ENCODE results near the gene HINT2.

HINT2 gene

DNA sequence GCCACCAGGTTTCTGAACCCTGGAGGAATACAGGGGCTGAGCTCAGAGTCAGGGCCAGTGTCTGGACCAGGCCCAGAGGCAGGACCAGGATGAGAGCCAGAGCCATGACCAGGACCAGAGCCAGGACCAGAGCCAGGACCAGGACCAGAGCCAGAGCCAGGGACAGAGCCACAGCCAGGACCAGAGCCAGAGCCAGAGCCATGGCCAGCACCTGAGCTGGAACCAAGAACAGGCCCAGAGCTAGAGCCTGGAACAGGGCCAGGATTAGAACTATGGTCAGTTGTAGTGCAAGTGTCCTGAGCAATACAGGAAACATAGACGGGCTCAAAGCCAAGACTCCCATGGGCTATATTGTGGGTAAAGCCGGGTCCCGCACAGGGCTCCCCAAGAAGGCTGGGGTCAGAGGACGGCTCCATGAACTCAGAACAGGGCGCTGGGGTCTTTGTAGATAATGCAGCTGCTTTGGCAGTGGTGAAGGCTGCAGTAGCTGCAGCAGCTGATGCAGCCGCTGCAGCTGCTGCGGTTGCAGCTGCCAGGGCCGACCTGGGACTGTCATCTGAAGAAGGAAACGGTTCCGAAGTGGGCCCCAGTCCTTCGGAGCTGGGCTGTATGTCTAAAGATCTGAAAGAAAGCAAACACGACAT is 3.3 kb downstream of the HINT2 start:
- DNase-seq: no peak

DNA sequence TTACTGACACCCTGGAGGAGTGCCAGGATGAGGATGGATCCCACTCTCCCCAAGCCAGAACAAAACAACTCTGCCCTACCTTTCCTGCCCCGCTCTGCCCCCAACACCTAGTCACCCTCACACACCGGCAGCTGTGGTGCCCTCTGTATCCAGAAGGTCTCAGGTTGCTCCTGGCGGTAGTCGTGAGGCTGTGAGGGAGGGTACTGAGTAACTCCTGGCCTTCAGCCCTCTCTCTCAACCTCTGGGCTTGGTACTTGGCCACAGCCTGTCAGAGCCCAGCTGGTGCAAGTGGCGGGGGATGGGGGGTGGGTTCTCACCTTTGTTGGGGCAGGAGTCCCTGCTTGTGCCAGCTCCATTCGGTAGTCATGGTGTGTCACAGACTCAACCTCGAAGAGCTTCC is 4.7 kb downstream of the HINT2 start:
- no peak for DNase-seq

DNA sequence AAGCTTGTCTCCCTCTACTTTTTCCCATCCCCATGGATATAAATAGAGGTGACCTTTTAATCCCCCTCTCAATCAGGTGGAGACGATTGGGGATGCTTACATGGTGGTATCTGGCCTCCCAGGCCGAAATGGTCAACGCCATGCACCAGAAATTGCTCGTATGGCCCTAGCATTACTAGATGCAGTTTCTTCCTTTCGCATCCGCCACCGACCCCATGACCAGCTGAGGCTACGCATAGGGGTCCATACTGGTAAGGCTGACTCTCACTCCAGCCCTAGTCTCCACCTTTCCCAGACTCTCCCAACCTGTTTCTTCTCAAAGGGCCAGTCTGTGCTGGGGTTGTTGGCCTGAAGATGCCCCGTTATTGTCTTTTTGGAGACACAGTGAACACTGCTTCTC is 6.4 kb downstream of the HINT2 start:
- DNase-seq: no peak

GRCh38 chr9:35806101-35806500 is 8.7 kb downstream of the HINT2 start:
- no peak for DNase-seq

- DNase-seq: no peak
Measured at GRCh38 chr9:35801328-35802128, 13.3 kb downstream of the HINT2 start.

DNA sequence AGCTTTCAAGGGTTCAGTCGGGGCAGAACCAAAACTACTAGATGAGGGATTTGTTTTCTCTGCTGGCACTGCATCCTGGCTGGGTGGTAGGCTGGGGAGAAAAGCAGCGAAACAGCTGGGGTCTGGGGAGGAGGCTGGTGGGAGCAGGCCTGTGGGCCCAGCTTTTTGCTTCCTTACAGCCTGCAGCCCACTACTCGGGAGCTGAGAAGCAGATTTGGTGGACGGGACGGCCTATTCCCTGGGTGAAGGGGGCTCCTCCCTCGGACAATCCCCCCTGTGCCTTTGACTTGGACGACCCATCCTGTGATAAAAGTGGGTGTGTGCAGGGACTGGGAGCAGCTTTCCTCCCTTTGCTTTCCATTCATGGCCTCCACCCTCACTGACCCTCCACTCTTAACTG is 14.3 kb downstream of the HINT2 start:
- no peak for DNase-seq

DNA sequence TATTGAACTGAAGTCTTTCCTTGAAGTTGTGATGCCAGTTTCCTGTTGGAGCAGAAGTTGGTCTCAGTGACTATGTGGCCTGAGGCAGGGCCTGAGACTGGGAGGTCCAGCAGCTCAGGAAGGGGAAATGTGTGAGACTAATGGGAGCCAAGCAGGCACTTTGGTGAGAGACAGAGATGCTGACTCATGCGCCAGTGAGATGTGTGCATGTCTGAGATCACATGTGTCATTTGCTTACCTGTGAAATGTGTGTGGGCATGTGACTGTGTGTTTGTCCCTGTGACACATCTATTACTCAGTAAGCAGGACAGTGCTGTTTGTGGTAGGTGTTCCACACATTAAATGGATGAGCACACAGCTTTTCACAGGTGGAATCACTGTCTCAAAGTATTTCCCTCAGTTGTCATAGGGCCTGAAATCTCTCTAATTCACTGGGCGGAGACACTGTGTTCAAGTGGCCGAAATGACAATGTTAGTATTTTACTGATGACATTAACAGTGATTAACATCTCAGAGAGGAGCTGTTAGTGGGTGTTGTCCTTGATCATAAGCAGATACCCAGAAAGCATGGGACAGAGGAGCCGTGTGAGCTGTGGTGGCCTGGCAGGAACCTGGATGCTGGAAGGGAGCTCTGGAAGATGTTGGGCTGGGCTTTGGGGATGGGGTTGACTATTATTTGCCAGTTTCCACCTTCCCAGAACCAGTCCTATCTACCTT is 16.0 kb downstream of the HINT2 start:
- DNase-seq: no peak

DNA sequence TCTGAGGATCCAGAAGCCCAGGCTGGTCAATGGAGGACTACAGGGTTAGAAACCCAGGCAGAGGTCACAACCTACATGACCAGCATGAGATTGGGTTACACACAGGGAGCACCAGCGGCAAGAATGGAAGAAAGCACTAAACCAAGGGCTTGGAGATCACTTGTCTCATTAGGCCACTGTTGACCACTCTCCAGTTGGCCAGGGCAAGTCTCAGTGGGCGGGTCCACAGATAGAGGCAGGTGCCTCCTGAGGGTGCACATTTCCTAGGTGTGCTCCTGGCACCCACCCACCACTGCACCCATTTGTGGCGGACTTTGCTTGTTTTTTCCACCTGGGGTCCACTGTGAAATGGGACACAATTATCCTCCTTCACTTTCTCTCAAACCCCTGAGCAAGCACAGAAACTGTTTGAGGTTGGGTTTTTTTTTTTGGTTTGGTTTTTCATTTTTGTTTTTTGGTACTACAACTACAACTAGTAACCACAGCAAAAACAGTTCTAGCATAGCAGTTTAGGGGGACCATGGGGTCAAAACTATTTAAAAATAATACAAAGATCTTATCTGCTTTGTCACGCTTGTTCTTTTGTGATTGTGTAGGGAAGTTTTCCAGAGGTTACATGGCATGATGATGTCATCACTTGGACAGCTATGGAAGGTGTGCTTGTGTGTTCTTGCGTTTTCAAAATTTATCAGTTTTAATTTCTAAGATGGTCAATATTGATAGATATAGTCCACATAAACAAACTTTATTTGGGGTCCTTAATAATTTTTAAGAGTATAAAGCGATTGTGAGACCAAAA is 17.3 kb downstream of the HINT2 start:
- no peak for DNase-seq

GRCh38 chr9:35795695-35796094 is 19.1 kb downstream of the HINT2 start:
- DNase-seq: no peak

- DNase-seq: no peak
Measured at GRCh38 chr9:35793461-35793860, 21.4 kb downstream of the HINT2 start.

DNA sequence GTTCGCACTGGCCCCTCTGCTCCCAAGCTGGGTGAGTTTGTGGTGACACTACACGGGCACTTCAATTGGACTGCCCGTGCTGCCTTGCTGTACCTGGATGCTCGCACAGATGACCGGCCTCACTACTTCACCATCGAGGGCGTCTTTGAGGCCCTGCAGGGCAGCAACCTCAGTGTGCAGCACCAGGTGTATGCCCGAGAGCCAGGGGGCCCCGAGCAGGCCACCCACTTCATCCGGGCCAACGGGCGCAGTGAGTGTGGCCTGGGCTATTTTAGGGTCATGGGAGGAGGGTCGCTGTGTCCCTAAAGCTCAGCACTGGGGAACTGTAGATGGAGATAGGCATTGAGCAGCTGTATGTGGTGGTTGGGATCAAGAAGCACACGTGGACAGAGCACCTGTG is 22.0 kb downstream of the HINT2 start:
- no peak for DNase-seq

DNA sequence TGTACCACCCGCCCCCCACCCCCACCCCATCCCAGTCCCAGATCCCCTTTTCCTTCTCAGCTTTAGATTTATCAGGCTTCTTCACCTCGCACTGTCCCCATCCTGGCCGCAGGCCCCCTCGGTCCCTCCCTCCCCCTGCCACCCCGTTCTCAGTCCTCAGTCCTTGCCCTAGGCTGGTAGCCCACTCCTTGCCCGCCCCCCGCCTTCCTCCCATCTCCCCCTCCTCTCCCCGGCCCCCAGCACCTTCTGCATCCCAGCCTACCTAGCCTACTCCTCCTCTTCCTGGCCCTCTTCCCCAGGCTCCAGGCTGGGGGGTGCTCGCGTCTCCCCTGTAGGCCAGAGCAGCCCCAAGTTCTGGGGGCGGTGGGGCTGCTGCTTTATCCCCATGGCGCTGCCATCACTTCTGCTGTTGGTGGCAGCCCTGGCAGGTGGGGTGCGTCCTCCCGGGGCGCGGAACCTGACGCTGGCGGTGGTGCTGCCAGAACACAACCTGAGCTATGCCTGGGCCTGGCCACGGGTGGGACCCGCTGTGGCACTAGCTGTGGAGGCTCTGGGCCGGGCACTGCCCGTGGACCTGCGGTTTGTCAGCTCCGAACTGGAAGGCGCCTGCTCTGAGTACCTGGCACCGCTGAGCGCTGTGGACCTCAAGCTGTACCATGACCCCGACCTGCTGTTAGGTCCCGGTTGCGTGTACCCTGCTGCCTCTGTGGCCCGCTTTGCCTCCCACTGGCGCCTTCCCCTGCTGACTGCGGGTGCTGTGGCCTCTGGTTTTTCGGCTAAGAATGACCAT is 22.6 kb downstream of the HINT2 start:
- no peak for DNase-seq

GRCh38 chr9:35791297-35791921 is 23.4 kb downstream of the HINT2 start, which contains the start of gene NPR2:
TSS of gene NPR2 (plus strand) at chr9:35791591. CDS start at chr9:35792409, 818 bp downstream.
- DNase-seq: peak in 1 of 2 experiments; percentile 30

DNA sequence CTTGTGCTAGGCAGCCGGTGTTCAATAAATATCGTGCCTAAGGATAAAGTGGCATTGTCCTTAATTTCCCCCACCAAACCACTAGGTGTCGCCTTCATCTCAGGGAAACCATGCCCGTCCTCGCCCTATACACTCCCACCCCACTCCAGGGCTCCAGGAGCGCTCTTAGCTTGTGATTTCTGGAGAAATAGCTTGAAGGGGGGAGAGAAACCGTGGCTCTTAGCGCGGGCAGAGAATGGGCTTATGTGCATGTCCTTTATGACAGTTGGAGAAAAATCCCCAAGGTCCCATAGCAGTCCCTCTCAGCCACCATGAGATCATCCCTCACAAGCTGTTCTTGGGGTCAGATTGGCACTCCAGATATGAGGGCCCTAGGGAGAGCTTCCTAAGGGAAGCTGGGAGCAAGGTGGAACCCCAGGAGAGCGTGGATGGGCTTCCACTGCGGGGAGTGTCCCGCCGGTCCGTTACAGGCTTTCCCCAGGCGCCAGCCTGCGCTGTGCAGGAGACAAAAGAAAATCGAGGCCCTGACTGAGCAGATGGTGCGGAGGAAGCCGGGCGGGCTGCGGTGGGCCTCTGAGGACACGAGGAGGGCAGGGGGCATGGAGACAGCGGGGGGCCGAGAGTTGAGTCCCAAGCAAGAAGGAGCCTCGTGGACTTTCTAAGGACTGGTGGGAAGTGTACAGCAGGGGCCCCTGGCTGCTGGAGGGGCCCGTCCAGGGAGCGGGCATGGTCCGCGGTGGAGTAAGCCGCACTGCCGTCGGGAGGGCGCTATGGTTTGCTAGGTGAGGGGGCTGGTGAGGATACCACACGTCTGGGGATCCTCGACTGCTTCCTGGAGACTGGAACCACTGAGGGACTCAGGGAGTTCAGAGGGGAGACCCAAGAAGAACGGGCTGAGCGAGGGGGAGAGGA is 24.2 kb downstream of the HINT2 start:
- DNase-seq: peak; percentile 32 to 84

- DNase-seq: no peak
Measured at GRCh38 chr9:35790025-35790384, 24.8 kb downstream of the HINT2 start.

- no peak for DNase-seq
Measured at GRCh38 chr9:35789541-35789940, 25.3 kb downstream of the HINT2 start.

GRCh38 chr9:35783418-35783817 is 31.4 kb downstream of the HINT2 start:
- DNase-seq: no peak

DNA sequence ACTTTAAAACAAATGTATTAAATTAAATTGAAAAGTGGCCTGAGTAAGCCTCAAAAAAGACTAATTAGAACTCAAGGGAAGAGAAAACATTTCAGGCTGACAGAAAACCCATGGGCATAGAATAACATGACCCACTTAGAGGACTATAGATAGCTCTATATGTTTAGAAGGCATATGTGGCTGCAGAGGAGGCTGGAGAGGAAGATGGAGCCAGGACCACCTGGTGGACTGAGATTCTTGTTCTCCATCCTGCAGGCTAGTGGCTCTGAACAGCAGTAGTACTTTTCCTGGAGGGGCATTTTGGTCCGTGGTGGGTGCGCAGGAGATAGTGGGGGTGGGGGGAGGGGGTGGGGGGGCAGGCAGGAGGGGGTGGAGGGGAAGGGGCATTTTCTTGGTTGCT is 33.8 kb downstream of the HINT2 start:
- DNase-seq: no peak

DNA sequence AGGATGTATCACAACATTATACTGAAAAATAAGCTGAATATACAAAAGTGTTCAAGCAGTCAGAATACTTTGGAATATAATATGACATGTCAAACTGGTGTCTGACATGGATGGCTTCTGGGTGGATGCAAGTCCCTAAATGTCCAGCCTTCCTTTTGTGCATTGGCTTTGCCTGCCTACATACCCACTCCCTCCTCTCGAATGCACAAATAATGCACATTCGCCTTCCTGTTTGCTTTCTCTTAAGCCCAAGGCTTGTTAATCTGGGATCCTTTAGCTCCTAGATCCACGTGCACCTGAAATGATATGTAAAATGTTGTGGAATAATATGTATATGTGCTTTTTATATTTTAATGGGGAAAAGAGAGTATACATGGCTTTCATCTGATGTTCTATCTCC is 36.3 kb downstream of the HINT2 start:
- no peak for DNase-seq

DNA sequence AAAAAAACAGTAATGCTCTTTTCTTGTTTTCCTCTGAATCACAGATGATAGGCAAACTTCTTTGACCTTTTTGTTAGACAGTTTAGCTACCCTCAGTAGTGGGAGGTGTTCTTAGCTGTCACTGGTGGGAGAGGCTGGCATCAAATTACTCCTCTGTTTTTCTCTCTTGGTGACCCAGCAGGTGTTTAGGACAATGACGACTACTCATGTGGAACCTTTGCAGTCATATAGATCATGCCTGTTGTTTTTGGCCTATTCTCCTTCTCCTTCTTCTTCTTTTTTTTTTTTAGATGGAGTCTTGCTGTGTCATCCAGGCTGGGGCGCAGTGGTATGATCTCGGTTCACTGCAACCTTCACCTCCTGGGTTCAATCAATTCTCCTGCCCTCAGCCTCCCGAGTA is 38.8 kb downstream of the HINT2 start:
- peak; percentile 42 to 74 for DNase-seq

Measured in NCI-H526 (cell line).